ENCODE data around the gene ACOT6.
"Not testable (repeated sequence)": the region's sequence is repeated elsewhere in the genome, so short reads cannot be mapped to it uniquely, and the experiment has no call there.

The ACOT6 gene

DNA sequence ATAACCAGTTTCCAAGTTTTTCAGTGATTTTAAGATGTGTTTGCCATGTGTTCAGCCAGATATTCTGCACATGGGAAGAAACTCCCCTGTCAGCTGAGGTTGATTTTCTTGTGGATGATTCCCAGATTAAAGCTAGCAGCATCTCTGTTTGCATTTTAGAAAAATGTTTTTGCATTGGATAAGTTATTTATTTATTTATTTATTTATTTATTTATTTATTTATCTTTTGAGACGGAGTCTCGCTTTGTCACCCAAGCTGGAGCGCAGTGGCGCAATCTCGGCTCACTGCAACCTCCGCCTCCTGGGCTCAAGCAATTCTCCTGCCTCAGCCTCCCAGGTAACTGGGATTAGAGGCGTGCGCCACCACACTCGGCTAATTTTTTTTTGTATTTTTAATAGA, 17.8 kb upstream of the ACOT6 start:
- DNase-seq (ENCODE audit: low read depth in 2 of 3, low spot score in 2 of 3): no peak

DNA sequence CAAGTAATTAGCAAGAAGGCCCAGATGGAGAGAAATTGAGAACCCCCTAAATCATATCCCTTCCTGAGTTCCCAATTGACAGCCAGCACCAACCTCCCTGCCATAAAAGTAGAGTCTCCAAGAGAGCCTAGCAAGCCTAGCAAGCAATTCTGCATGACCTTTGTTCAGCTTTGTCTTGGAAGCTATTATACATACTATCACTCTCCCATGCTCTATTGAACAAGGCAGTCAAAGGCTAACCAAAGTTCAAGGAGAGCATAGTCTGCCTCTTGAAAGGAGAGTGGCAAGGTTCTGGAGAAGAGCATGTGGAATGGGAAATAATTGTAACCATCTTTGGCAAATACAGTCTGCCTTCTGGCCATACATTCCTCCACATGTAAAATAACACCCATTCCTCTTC, 12.8 kb upstream of the ACOT6 start:
- DNase-seq (ENCODE audit: low read depth in 2 of 3, low spot score in 2 of 3): no peak

DNA sequence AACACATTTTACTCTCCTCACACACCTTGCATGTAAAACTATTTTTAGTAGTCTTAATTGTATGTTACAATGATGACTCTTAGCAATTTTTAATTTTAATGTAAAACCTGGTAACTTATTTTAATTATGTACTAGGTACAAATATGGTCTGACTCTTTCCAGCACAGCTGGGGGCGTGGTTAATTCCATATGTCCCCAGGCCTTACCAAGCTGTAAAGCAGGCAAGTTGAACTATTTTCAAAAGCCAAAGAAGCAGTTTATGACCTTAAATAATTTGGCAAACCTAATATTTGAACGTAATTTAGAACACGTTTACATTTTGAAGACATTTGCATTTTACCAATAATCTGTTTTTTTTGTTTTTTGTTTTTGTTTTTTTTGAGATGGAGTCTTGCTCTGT, 9.3 kb upstream of the ACOT6 start:
- DNase-seq (ENCODE audit: low read depth in 2 of 3, low spot score in 2 of 3): no peak

DNA sequence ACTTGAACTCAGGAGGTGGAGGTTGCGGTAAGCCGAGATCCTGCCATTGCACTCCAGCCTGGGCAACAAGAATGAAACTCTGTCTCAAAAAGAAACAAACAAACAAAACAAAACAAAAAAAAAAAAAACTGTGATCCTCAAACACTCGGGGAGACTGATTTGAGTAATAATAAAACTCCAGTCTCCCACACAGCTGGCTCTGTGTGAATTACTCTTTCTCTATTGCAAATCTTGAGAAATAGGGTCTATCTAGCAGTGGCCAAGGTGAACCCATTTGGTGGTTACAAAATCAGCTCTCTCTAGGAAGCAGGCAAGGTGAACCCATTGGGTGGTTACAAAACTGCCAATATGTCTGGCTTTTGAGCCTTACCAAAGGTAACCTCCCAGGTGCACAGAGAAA, 6.0 kb upstream of the ACOT6 start:
- DNase-seq (ENCODE audit: low read depth in 2 of 3, low spot score in 2 of 3): no peak

DNA sequence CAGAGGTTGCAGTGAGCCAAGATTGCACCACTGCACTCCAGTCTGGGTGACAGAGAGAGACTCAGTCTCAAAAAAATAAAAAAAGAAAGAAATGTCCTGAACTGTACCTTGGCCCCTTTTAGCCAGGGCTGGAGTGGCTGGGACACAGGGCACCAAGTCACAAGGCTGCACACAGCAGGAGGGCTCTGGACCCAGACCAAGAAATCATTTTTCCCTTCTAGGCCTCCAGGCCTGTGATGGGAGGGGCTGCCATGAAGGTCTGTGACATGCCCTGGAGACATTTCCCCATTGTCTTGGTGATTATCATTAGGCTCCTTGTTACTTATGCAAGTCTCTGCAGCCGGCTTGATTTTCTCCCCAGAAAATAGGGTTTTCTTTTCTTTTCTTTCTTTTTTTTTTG, 5.1 kb upstream of the ACOT6 start:
- no peak for DNase-seq (ENCODE audit: low read depth in 2 of 3, low spot score in 2 of 3)

DNA sequence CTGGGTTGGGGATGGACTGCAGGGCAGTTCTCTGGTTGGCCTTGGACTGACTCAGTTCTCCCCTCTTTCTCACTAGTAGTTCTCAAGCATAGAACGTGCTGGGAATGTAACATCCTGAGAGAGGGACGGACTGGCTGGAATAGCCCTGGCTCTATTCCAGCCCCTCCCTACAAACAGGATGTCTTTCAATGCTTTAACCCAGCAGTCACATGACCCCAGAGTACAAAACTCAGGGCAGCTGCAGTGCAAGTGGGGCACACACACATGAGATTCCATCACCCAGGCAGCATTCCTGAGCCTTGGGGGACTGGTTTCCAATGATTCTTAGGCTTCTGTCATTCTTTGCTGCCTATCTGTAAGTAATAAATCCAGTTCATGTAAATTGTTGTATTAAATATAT, 1.6 kb upstream of the ACOT6 start:
- no peak for DNase-seq (ENCODE audit: low read depth in 2 of 3, low spot score in 2 of 3)

DNA sequence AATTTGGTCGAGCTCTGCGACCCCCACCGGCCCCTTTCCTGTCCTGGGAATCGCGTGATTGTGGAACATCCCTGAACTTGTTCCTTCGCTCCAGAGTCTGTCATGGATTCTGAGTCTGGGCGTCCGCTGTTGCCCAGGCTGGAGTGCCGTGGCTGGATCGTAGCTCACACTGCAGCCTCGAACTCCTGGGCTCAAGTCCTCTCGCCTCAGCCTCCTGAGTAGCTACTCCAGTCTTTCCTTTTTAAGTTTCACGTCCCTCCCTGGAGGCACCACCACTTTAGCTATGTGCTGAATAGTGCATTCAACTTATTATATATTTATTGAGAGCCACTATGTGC, 698 bp downstream of the ACOT6 start:
- DNase-seq (ENCODE audit: low read depth in 2 of 3, low spot score in 2 of 3): no peak

DNA sequence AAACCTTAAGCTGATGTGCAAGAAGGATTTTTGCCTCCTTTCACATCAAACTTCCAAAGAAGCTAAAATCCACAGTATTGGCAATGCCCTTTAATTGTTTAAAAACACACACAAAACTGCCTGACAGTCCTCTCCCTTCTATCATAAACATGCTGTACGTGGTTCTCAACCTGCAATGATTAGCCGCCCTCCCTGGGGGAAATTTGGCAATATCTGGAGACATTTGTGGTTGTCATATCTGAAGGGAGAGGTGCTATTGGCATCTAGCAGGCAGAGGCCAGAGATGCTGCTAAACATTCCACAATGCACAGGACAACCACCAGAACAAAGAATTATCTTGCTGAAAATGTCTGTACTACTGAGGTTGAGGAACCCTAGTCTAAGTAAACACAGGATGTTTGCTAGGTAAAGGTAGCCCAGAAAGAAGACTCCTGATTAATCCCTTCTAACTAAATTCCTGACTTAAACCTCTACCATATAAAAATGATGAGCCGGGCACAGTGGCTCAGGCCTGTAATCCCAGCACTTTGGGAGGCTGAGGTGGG, 1.2 kb downstream of the ACOT6 start:
- DNase-seq (ENCODE audit: low read depth in 2 of 3, low spot score in 2 of 3): no peak

DNA sequence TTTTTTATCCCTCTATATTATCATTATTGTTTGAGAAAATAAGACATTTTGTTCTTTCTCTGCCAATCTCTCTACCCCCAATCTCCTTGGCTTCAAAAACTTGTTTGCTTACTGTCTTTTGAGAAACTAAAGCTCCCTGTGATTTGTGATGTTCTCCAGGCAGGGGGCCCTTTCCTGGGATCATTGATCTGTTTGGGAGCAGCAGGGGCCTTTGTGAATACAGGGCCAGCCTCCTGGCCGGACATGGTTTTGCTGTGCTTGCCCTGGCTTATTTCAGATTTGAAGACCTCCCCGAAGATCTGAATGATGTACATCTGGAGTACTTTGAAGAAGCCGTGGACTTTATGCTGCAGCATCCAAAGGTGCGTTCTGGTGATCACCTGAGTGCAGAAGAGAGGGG, 4.5 kb downstream of the ACOT6 start:
- DNase-seq (ENCODE audit: low read depth in 2 of 3, low spot score in 2 of 3): no peak

DNA sequence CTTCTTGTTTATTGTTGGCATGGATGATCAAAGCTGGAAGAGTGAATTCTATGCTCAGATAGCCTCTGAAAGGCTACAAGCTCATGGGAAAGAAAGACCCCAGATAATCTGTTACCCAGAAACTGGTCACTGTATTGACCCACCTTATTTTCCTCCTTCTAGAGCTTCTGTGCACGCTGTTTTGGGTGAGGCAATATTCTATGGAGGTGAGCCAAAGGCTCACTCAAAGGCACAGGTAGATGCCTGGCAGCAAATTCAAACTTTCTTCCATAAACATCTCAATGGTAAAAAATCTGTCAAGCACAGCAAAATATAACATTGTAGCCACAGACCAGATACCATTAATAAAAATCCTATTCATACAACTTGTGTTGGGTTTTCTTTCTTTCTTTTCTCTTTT, 7.2 kb downstream of the ACOT6 start:
- DNase-seq (ENCODE audit: low read depth in 2 of 3, low spot score in 2 of 3): no peak

DNA sequence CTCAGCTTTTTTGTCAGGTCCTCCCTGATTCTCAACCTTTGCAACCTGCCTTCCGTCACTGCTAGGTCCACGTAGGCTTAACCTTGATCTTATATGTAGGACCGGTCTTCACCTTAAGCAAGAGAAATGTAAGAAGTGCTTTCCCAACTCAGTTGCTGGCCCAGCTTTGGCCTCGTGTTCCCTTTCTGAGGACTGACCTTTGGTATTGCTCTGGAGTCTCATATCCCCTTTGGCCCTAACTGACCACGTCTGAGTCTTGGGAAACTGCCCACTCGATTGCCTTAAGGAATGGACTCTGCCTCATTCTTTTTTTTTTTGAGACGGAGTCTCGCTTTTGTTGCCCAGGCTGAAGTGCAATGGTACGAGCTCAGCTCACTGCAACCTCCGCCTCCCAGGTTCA, 8.0 kb downstream of the ACOT6 start:
- DNase-seq (ENCODE audit: low read depth in 2 of 3, low spot score in 2 of 3): no peak

DNA sequence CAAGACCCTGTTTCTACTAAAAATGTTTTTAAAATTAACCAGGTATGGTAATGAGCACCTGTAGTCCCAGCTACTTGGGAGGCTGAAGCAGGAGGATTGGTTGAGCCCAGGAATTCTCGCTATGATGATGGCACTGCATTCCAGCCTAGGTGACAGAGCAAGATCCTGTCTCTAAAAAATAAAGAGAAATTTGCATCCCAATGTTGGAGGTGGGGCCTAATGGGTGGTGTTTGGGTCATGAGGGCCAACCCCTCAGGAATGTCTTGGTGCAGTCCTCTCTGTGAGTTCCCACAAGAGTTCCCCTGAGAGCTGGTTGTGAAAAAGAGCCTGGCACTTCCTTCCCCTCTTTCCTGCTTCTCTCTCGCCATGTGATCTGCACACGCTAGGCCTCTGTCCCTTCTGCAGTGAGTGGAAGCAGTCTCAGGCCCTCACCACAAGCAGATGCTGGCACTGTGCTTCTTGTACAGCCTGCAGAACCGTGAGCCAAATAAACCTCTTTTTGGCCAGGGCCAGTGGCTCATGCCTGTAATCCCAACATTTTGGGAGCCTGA, 11.3 kb downstream of the ACOT6 start:
- DNase-seq (ENCODE audit: low read depth in 2 of 3, low spot score in 2 of 3): no peak

DNA sequence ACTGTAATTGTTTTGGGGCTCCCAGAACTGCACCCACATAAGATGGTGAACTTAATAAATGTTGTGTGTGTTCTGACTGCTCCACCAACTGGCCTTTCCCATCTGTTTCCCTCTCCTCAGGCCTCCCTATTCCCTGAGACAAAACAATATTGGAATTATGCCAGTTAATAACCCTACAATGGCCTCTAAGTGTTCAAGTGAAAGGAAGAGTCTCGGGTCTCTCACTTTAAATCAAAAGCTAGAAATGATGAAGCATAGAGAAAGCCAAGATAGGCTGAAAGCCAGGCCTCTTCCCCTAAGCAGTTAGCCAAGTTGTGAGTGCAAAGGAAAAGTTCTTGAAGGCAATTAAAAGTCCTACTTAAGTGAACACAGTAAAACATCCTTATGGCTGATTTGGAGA, 13.4 kb downstream of the ACOT6 start:
- no peak for DNase-seq (ENCODE audit: low read depth in 2 of 3, low spot score in 2 of 3)

DNA sequence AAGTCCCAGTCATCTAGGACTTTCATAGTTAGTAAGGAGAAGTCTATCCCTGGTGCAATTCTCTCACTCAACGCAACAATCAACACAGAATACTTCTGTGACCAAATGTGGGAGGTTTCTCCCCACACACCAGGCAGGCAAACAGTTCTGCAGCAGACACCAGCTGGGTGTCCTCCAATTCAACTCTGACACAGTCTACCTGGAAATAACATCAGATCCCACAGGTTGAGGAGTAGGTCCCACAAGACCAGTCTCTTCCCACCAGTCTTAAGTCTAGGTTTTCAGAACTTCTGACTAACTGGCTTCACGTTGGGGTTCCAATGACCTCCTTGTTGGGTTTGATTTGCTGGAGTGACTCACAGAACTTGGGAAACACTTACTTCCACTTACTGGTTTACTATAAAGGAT, 14.8 kb downstream of the ACOT6 start:
- DNase-seq (ENCODE audit: low read depth in 2 of 3, low spot score in 2 of 3): no peak

DNA sequence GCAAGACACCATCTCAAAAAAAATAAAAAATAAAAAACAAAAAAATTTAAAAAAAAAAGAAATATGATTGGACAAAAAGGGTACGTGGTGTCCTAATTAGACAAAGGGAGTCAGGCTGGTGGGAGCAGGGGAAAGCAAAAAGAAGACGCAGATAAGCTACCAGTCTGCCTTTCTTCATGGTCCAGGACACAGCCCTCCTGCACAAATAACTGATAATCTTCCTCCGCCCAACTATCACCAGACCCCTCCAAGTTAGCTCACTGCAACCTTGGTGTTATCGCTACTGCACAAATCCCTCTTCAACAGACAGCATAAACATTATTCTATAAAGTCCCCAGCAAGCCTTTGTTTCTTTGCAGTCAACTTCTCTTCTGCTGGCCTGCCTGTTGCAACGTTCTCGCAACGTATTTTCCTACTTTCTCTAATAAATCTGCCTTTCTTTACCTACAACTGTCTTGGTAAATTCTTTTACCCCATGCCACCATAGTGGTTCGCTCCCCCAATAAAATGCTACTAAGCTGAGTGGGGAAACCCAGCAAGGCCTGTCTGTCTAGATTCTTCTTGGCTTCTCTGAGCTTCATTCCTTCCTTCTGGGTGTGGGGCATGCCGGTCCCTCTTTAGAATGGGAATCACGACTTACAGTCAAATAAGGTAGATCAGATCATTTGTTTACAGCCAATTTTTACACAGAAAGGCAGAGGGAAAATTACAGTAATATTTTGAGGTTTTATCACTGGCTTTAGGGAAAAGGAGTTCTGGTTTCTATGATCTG, 17.9 kb downstream of the ACOT6 start:
- DNase-seq (ENCODE audit: low read depth in 2 of 3, low spot score in 2 of 3): no peak

DNA sequence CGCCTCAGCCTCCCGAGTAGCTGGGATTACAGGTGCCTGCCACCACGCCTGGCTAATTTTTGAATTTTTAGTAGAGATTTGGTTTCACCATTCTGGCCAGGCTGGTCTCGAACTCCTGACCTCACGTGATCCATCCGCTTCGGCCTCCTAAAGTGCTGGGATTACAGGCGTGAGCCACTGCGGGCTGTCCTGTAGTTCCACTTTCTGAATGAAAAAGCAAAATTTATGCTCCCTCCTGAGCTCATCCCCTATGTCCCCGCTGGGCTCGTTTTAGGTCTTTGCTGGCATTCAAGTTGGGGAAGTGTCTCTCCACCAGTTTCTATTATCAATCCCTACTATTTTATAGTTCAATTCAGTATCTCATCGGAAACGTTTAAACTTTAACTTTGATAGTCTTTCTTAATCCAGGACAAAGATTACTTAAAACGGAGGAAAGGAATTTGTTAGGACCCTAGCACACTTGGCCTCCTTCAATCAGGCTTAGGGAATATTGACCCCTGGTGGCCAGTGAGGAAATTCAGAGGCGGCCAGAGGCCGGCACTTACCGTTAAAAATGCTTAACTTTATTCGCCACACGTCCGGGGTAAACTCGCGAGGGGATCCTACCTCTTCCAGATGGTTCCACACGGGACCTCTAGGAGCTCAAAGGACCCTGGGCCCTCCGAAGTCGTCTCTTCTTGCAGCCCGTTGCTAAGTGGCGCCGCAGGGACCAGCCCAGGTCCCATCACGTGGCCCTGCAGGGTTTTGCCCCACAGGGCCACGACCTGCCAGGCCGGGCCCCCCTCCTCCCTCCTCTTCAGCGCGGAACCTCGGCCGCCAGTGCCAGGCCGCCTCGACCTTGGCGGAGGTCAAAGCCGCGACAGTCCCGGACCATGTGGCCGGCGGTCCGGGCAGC, 21.0 kb downstream of the ACOT6 start:
- peak in 2 of 3 experiments; percentile 20 to 24 for DNase-seq (ENCODE audit: low read depth in 2 of 3, low spot score in 2 of 3)

DNA sequence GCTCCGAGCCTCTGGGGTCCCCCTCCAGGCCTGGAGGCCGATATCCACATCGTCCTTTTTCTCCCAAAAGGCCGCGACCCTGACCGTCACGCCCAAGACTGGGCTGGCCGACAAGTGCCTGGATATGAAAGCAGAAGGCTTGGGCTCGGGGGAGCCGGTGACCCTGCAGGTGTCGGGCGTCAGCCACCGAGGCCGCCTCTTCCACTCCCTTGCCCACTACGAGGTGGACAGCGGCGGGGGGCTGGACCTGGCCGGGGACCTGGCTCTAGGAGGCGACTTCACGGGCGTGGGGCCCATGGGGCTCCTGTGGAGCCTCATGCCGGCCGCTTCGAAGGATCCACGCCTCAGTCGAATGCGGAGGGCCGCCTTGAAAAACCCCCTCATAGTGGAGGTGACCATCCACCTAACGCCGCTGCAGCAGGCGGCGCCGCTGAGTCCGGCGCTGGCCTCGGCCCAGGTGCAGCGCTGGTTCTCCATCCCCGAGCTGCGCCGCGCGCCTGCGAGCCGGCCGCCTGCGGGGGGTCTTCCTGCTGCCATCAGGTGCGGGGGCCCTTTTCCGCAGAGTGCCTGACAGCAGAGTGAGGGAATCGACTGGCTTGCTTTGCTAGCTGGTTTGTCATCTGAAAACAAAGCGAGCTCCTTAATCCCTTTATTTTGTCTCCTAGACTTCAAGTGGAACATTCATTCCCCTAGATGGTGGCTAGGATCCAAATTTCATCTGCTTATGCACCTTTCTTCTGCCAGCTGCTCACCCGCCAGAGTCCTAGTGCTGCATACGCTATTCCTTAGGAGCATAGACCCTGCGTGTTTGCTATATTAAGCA, 21.9 kb downstream of the ACOT6 start:
- DNase-seq (ENCODE audit: low read depth in 2 of 3, low spot score in 2 of 3): no peak

DNA sequence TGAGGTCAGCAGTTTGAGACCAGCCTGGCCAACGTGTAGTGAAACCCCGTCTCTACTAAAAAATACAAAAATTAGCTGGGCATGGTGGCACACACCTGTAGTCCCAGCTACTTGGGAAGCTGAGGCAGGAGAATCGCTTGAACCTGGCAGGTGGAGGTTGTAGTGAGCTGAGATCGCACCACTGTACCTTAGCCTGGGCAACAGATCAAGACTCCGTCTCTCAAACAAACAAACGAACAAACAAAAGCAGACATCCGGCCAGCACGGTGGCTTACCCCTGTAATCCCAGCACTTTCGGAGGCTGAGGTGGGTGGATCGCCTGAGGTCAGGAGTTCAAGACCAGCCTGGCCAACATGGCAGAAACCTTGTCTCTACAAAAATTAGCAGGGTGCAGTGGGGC, 24.0 kb downstream of the ACOT6 start:
- not testable (repeated sequence) for DNase-seq (ENCODE audit: low read depth in 2 of 3, low spot score in 2 of 3)

DNA sequence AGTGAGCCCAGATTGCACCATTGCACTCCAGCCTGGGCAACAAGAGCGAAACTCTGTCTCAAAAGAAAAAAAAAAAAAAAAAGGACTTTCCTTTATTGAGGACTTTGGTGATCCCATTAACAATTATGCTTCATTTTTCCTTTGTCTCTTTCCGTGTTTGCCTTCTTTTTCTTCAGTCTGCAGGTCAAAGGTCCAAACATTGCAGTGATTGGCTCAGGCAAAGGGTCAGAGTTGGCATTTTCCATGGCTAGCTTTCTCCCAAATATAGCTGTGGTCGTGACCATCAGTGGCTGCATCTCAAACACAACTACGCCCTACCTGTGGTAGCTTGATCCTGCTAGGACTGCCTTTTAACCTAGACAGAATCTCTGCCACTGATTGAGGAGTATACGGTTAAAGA, 25.5 kb downstream of the ACOT6 start:
- no peak for DNase-seq (ENCODE audit: low read depth in 2 of 3, low spot score in 2 of 3)

DNA sequence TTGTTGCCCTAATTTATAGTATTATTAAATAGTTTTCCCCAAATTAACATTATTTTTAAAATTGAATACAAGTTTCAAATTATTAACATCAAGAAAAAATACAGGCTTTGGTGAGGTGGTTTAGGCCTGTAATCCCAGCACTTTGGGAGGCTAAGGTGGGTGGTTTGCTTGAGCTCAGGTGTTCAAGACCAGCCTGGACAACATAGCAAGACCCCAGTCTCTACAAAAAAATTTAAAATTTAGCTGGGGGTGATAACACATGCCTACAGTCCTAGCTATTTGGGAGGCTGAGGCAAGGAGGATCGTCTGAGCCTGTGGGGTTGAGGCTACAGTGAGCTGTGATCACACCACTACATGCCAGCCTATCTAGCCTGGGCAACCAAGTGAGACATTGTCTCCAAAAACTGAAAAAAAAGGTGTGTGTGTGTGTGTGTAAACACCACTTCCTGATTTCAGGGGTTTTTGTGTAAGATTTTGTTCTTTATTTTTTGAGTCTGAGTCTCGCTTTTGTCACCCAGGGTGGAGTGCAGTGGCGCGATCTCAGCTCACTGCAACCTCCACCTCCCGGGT, 28.6 kb downstream of the ACOT6 start:
- no peak for DNase-seq (ENCODE audit: low read depth in 2 of 3, low spot score in 2 of 3)

All from activated CD8-positive, alpha-beta memory T cell treated with anti-CD3 and anti-CD28 coated beads for 48 hours (primary cell).